Ovary (tissue), 3 donors: ENCODE data around the gene PLEKHA7.

Source experiments
- EP300 ChIP-seq: sonication (generic); formaldehyde crosslinking; IDR thresholded peaks from one replicate; pipeline ENCODE4 v1.6.1; 2017; ENCODE audit warnings: antibody characterized with exemption
- POLR2A ChIP-seq: fragments of 450-650 bp; IDR thresholded peaks from one replicate; pipeline ENCODE4 v1.6.1; 2017; ENCODE audit warnings: antibody characterized with exemption, mild to moderate bottlenecking, moderate library complexity
- TF ChIP-seq, protein P1 (sequence below), 3 donors: fragments of 450-650 bp in 2 of 3; fragments of 200-600 bp in 1 of 3; IDR thresholded peaks; one replicate each; pipeline versions ENCODE4 v1.5.1 to v1.8.0; 2016 to 2022; ENCODE audit warnings: antibody characterized with exemption in 3 of 3, mild to moderate bottlenecking in 1 of 3
- donor health status: DM: no; HTN: no; CAD: no.

DNA sequence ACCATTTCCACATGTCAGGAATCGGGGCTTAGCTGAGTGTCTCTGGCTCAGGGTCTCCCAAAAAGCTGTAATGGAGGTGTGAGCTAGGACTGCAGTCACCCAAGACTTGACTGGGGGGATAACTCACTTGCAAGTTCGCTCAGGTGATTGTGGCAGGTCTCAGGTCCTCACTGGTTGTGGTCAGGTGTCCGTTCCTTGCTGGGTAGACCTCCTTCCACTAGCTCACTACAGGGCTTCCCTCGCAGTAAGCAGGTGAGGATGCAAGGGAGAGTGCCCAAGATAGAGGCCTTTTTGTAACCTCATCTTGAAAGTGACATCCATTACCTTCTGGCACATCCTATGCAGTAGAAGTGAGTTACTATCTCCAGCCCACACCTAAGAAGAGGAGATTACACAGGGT, 246.3 kb downstream of the PLEKHA7 start:
- TF ChIP-seq, protein P1, sequence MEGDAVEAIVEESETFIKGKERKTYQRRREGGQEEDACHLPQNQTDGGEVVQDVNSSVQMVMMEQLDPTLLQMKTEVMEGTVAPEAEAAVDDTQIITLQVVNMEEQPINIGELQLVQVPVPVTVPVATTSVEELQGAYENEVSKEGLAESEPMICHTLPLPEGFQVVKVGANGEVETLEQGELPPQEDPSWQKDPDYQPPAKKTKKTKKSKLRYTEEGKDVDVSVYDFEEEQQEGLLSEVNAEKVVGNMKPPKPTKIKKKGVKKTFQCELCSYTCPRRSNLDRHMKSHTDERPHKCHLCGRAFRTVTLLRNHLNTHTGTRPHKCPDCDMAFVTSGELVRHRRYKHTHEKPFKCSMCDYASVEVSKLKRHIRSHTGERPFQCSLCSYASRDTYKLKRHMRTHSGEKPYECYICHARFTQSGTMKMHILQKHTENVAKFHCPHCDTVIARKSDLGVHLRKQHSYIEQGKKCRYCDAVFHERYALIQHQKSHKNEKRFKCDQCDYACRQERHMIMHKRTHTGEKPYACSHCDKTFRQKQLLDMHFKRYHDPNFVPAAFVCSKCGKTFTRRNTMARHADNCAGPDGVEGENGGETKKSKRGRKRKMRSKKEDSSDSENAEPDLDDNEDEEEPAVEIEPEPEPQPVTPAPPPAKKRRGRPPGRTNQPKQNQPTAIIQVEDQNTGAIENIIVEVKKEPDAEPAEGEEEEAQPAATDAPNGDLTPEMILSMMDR (IDR thresholded peaks at IDR 0.05), result no peak
- no peak for TF ChIP-seq POLR2A
- no peak for TF ChIP-seq EP300
